ENCODE measurements around the gene KCP. TPM values are rescaled to one million over a fixed set of nuclear protein-coding genes. Genes with fewer than 3 reads are reported as not detected.

The KCP gene
- total RNA-seq, 1 experiment from 2014 or later = 2.7 TPM

- Mint-ChIP-seq H3K27me3 (ENCODE audit: low read depth) (peaks cover 58% of the 10 kb centered on the region), H3K36me3 (no peaks in the 10 kb centered on the region), H3K4me3 (no peak overlapping the region), H3K4me1 (peaks cover 11% of the 10 kb centered on the region), H3K9me3 (no peaks in the 10 kb centered on the region), H3K27ac (no peak overlapping the region)
- TF ChIP-seq FOXP4 (CRISPR knock-in tag; IDR thresholded peaks at IDR 0.05) = no peak
- no peak for TF ChIP-seq PRRX2 (CRISPR knock-in tag; IDR thresholded peaks at IDR 0.05)
- no peak for TF ChIP-seq TEAD4 (CRISPR knock-in tag; IDR thresholded peaks at IDR 0.05)
- TF ChIP-seq ZNF423 (CRISPR knock-in tag; IDR thresholded peaks at IDR 0.05) = no peak
- no peak for TF ChIP-seq FOXK1 (CRISPR knock-in tag; IDR thresholded peaks at IDR 0.05)
- no peak for TF ChIP-seq ESRRA (CRISPR knock-in tag; IDR thresholded peaks at IDR 0.05; ENCODE audit: borderline replicate concordance)
- no peak for TF ChIP-seq ZNF416 (CRISPR knock-in tag; IDR thresholded peaks at IDR 0.05)
- no peak for TF ChIP-seq ZNF138 (CRISPR knock-in tag; conservative IDR thresholded peaks at IDR 0.05)
- no peak for TF ChIP-seq ATF3 (CRISPR knock-in tag; conservative IDR thresholded peaks at IDR 0.05)
- TF ChIP-seq FOXJ3 (CRISPR knock-in tag; IDR thresholded peaks at IDR 0.05; ENCODE audit: borderline replicate concordance) = no peak
- TF ChIP-seq ERG (CRISPR knock-in tag; IDR thresholded peaks at IDR 0.05) = no peak
- no peak for TF ChIP-seq CTCF (IDR thresholded peaks at IDR 0.05)
- TF ChIP-seq RORB (CRISPR knock-in tag; IDR thresholded peaks at IDR 0.05) = no peak
- no peak for TF ChIP-seq NR1H2 (CRISPR knock-in tag; IDR thresholded peaks at IDR 0.05)
- TF ChIP-seq MXD4 (CRISPR knock-in tag; IDR thresholded peaks at IDR 0.05; ENCODE audit: borderline replicate concordance) = no peak
- no peak for TF ChIP-seq ATF1 (CRISPR knock-in tag; IDR thresholded peaks at IDR 0.05)
- no peak for TF ChIP-seq TP53 (CRISPR knock-in tag; IDR thresholded peaks at IDR 0.05)
- no peak for TF ChIP-seq GRHL2 (CRISPR knock-in tag; IDR thresholded peaks at IDR 0.05; ENCODE audit: insufficient replicate concordance, severe bottlenecking)
- CTCF ChIA-PET = interaction anchor here (1.1 to 2.3 kb wide), 7 partner anchors 8 to 151 kb away, joined by 3 to 15 read pairs (median 7); partner anchors contain the start of gene KCP
- DNase-seq (ENCODE audit: low spot score) (no peak), ATAC-seq (no peak)
- POLR2A ChIA-PET = interaction anchor here (1.0 kb wide), 1 partner anchor 14 kb away, joined by 3 read pairs; no protein-coding TSS in a partner anchor
These were observed 29.4 kb upstream of the KCP start for GRCh38 chr7:128939861-128940410.

GRCh38 chr7:128939075-128939860 lies 28.8 kb upstream of the KCP start:
- ChIA-PET POLR2A (interaction anchor here (1.0 kb wide), 1 partner anchor 14 kb away, joined by 3 read pairs; no protein-coding TSS in a partner anchor), CTCF (interaction anchor here (1.1 to 2.3 kb wide), 6 partner anchors 9 to 152 kb away, joined by 4 to 15 read pairs (median 8); partner anchors contain the start of gene KCP)
- Mint-ChIP-seq H3K4me3 (peak overlapping the region; percentile 87; the same call in 1 of the 2 replicates), H3K9me3 (no peaks in the 10 kb centered on the region), H3K27me3 (ENCODE audit: low read depth) (peaks cover 58% of the 10 kb centered on the region), H3K4me1 (peaks cover 11% of the 10 kb centered on the region), H3K27ac (no peak overlapping the region), H3K36me3 (no peaks in the 10 kb centered on the region)
- ATAC-seq = no peak
- no peak for DNase-seq (ENCODE audit: low spot score)
- TF ChIP-seq FOXK1 (CRISPR knock-in tag; IDR thresholded peaks at IDR 0.05) = no peak
- no peak for TF ChIP-seq PREB (CRISPR knock-in tag; IDR thresholded peaks at IDR 0.05; ENCODE audit: borderline replicate concordance)
- no peak for TF ChIP-seq SMAD3 (CRISPR knock-in tag; IDR thresholded peaks at IDR 0.05; ENCODE audit: borderline replicate concordance)
- no peak for TF ChIP-seq AR (CRISPR knock-in tag; IDR thresholded peaks at IDR 0.05)
- no peak for TF ChIP-seq NFE2L1 (CRISPR knock-in tag; IDR thresholded peaks at IDR 0.05)
- TF ChIP-seq ZNF423 (CRISPR knock-in tag; IDR thresholded peaks at IDR 0.05) = no peak
